SK-N-DZ (cell line): ENCODE data around the gene SHISA8.

ENCODE experiments used
- DNase-seq: peaks from one replicate; pipeline ENCODE4 v3.0.0-alpha.2; 2015; ENCODE audit warnings: low spot score

Gene SHISA8

DNA sequence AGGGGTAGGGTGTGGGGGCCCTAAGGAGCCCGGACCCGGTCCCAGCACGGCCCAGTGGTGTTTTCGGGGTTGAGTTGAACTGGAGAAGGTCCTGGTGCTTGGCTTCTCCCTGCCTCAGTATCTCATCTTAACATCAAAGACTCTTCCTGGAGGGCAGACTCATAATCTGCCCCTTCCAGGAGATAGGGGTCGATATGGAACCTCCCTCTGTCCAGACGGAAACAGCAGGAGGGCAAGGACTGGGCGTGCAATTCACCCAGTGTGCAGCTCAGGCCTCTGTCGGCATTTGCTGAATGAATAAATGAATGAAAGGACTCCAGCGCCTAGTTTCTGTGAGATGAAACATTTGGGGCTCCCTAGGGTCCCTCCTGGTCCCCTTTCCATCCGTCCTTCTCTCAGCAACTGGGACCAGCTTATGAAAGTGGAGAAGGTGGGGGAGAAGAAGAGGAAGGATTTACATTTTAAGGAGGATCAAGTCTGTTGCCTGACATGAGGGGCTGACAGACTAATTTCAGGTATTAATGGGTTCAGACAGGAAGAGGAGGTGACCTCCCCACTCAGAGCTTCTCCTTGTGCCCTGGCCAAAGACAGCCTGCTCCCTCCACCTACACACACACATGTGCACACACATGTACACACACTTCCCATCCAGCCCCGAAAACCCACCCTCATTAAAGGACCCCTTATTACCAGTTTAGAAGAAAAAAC lies 1.1 kb upstream of the SHISA8 start:
- DNase-seq: no peak

DNA sequence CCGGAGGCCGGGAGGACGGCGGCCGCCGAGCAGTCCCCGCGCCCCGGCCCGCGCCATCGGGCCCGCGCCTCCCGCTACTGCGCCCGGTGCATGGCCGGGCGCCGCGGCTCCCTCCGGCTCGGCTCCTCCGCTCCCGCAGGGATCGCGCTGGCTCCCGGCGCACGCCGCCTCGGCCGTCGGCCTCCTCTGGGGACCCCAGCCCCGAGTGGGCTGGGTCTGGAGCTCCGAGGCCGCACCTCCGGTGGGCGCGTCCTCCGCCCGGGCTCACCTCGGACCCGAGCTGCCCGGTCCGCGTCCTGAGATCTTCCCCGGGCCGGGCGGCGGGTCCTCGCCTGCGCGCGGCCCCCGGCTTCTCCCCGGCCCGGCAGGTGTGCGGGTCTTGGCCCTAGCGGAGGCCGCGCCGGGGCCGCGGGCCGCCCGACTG lies 251 bp downstream of the SHISA8 start:
- DNase-seq: no peak

DNA sequence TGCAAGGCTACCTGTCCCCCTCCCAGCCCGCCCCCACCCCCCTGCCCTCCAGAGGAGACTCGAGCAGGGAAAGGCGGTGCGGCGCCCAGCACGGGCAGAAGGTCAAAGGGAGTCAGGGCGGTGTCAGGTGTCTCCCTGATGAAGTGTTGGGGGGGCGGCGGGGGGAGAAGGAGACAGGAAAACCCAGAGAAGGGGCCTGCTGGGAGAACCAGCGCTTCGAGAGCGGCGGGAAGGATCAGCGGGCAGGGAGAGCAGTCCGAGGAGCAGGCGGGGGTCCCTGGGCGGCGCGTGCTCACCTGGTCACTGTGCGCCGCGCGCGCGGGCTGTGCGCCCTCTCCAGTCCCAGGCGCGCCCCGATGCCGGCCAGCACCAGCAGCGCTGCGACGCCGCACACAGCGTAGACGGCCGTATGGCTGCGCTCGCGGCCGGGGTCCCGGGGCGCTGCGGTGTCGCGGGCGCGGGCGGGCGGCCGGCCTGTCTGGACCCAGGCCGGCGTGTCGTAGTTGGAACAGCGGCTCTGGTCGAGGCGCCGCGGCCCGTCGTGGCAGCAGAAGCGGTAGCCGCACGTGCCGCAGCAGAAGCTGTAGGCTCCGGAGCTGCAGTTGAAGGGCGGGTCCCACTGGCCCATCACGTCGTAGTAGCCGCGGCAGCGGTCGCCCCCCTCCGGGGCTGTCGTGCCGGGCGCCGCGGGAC lies 886 bp downstream of the SHISA8 start:
- DNase-seq: no peak

DNA sequence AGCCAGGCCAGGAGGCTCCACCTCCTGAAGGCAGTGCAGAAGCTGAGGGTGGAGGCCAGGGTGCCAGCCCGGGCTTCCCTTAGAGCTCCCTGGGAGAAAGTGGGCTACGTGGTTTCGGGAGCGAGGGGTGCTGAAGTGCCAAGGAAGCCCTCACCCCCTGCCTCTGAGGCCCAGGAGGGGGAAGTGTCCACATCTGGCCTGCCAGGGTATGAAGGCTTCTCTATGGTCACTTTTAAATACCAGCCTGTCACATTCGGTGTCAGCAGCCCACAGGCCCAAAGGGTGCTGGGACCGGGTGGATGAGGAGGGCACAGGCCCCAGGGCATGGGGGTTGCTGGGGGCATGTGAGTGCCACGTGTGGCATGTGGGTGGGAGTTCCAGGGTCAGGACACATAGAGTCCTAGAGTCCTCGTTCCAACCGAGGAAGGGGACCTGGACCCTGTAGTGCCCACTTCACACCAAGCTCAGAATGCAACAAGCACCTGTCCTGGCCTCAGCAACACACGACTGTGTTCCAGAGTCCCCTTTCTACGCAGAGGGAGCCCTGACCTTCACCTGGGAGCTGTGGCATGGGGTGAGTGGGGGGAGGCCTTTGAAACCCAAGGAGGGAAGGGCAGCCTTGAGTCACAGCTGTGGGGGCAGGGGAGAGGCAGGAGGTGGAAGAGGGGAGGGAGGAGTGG lies 1.7 kb downstream of the SHISA8 start:
- DNase-seq: no peak

DNA sequence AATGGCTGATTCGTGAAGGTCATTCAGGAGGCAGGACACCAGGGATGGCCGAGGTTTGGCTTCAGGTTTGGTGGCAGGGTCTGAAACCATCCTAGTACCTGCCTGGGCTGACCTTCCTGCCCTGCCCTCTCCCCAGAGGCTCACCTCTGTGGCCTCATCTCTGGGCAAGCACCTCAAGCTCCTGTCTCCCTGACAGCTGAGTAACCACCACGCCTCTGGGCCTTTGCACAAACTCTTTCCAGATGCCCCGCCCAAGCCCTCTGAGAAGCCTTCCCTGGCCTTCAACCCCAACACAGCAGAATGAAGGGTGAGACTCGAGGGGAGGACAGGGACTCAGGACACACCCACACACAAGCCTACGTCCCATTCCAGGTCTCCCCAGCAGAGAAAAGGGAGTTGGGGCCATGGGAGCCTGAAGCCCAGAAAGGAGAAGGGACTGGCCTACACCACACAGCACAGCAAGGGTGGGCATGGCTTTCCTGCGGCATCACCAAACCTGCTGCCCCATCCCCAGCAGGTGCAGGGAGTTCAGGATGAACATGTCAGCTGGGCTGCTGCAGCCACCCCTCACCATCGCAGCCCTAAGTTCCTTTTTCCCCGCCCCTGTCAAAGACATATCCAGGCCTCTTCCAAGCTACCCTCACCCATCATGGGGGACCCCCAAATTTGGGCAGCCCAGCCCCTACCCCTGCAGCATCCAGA lies 2.4 kb downstream of the SHISA8 start:
- DNase-seq: no peak

DNA sequence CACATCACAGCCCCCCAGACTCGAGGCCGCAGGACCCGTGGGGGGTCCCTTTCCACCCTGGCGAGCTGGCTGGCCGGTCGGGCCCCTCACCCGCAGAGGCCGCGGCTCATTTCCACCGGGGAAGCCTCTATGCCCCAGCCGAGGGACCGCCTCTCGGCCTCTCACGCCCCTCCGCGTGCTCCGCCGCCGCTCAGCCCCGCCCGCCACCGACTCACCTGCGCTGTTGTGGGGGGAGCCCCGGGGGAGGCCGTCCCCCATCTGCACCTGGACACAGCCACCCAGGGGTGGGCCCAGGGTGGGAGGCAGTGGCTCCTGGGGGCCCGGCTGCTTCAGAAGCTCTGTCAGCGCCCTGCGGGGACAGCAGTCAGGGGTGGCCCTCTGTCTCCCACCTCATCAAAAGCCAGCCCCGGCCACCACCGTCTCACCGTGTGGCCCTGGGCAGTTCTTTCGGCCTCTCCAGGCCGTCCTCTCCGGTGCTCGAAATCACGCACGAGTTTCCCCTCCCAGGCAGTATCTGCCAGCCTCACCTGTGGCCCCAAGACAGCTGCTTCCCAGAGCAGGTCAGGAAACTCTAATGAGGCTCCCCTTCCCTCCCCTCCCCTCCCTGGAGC lies 3.8 kb downstream of the SHISA8 start:
- DNase-seq: no peak

DNA sequence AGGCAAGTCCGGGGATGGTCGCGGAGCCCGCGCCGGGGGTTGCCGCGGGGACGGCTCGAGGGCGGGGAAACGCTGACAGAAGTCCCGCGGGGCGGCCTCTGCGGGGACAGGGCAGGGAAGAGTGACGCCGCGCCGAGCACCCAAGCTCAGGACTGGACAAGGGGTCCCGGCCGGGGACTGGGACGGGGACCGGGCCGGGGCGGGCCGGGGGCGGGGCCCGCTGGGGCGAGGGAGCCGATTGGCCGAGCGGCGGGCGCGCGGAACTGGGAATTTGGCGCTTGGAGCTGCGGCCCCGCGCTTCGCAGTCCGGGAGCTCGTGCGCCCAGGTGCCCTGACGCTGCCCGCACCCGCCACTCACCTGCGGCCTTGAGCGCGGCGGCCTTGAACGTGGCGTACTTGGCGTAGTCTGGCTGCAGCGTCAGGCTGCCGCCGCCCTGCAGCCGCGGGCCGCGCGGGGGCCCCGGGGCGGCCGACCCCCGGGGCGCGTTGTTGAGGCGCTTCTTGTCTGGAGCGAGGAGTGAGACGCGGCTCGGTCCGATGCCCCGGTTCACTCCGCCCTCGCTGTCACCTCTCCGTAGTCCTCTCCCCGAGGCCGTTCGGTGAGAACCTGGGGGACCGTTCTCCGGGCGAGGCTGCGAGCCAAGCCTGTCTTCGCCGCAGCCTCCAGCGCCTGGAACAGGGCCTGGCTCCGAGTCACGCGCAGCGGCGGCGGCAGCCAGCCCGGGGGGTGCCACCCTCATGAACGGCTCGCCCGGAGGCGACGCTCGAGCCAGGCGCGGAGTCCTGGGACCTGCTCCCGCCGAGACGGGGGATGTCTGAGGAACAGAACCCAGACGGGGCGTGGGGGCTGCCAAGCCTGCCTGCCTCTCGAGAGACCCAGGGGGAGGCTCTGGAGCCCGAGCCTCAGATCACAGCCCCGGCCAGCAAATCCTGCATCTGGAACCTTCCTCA lies 4.5 kb downstream of the SHISA8 start:
- no peak for DNase-seq

DNA sequence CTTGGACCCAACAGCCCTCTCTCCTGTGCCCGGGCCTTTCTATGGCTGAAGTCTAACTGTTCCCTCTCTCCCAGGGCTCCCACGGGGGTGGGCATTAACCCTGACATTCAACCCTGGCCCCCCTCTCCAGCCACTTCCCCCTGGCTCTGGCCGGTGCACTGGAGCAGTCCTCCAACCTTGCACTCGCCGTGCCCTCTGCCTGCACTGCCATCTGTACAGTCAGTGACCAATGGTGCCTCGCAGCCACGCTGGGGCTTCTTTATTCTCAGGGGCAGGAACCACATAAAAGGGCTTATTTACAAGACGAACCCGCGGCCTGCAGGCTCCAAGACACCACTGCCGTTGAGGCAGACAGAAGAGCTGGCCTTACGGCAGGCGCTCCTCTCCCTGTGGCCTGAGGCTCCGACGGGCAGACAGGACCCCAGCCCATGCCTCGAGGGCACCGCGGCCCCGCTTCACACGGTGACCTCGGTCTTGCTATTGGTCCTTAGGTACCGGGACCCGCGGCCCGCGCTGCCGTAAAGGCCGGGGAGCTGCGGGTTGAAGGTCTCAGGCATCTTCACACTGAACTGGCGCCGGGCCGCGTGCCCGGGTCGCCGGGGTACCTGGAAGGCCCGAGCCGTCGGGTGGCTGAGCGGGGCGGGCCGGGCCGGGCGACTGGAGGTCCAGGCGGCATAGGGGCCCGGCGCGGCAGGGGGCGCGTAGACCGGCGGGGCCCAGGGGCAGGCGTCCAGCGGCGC lies 5.4 kb downstream of the SHISA8 start:
- DNase-seq: no peak

DNA sequence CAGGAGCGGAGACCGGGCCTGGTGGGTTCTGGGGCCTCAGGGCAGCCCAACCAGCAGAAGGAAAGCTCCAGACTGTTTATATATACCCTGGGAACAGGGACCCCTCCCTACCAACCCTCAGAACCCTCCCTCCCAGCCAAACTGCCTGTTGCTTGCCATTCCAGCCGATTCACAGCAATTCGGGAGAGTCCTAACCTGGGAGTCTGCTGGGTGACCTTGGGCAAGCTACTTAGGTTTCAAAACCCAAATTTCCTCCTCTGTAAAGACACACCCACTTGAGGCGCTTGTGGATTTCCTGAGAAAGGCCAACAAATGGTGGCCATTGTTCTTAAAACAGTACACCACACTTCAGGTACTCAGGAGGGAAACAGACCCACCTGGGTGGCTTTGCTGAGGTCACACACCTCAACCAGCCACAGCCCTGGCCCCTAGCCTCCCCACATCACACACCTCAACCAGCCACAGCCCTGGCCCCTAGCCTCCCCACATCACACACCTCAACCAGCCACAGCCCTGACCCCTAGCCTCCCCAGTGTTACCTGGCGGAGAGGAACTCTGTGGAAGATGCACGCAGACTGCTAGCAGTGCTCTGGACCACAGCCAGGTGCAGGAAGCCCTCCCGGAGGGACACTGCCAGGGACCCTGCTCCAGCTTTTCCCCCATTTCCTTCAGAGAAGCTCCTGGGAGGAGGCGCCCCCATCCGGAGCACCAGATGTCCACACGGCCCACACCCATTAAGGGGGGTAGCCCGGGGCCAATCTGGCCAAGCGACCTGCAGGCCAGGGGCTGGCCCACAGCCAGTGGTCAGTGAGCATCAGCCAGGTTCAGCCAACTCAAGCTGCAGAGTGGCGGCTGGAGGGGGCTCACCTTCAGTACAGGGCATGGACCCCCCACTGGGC lies 6.2 kb downstream of the SHISA8 start:
- DNase-seq: no peak

DNA sequence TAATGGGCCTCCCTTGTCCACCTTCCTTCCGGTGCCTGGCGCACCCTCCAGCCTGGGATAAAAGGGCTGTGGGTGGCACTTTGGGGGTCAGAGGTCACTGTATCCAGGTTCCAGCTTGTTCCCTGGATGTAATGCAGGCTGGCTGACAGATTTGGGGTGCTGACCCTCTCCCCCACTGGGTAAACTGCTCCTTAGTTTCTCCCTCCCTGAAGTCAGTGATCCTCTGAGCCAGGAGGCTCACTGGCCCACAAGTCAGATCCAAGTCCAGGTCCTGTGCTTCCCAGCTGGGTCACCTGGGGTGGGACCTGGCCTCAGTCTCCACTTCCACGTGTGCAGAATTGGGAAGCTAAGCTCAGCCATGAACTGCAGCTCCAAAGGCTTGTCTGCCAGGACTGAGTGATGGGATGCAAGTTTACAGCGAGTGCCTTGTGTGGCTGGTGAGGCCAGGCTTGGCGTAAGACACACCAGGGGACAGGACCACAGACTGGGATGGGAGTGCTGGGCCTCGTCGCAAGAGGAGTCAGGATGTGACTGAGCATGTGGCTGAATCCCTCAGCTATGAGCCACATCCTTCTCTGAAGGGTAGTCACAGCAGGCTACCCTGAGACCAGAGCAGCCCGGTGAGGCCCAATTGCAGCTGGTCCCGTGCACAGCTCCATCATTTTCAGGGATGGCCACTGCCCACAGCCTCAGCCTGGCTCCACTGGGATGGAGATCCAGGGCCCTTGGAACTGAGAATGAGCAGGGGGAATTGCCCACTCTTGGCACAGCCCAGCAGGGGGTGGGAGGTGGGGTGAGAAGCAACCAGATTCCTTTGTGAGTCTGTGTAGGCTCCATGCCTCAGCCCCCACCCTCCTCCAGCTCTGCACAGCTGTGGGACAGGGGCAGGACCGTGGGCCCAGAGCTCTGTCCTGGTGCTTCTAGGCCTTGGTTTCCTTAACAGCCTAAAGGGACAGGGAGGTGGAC lies 7.2 kb downstream of the SHISA8 start:
- DNase-seq: no peak

DNA sequence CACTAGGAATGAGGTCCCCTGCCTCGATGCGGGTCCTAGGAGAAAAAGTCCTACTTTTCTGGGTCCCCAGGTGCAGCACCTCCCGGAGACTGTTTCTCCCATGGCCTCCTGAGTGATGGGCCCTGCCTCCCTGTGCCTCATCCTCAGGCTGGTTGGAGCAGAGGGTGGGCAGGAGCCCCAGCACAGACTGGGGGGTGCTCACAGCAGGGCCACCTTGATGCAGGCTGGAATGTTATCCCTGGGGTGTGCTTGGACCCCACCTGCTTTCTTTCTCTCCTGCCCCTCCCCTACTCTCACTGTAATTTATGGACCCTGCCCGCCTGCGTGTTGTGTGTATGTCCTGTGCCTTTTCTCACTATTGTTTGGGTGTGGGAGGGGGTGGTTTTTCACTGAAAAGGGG lies 8.1 kb downstream of the SHISA8 start:
- DNase-seq: no peak

DNA sequence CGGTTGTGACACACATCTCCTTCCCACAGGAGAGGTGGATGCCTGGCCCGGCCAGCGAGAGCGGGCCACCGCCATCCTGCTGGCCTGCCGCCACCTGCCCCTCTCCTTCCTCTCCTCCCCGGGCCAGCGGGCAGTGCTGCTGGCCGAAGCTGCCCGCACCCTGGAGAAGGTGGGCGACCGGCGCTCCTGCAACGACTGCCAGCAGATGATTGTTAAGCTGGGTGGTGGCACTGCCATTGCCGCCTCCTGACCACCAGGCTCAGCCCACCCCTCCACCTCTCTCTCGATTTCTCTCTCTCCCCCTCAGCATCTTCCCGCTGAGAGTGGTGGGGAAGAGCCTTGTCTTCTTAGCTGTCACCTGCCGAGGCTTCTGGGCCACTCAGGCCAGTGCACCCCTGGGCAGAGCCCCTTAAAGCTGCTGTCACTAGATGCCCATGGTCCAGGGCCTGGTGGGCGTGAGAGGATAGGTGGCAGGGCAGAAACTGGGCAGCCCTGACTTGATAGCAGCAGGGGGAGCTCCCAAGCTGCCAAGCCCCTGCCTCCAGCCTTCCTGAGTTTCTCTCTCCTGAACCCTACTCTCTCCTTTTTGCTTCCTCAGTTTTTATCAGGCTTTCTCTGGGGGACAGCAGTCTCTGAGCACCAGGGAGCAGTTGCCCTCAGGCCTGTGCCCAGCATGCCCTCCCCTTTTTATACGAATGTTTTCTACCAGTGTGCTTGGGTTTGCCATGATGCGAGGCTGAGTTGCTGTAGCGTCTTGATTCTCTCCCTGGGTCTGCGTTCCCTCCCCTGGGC lies 9.3 kb downstream of the SHISA8 start:
- no peak for DNase-seq

DNA sequence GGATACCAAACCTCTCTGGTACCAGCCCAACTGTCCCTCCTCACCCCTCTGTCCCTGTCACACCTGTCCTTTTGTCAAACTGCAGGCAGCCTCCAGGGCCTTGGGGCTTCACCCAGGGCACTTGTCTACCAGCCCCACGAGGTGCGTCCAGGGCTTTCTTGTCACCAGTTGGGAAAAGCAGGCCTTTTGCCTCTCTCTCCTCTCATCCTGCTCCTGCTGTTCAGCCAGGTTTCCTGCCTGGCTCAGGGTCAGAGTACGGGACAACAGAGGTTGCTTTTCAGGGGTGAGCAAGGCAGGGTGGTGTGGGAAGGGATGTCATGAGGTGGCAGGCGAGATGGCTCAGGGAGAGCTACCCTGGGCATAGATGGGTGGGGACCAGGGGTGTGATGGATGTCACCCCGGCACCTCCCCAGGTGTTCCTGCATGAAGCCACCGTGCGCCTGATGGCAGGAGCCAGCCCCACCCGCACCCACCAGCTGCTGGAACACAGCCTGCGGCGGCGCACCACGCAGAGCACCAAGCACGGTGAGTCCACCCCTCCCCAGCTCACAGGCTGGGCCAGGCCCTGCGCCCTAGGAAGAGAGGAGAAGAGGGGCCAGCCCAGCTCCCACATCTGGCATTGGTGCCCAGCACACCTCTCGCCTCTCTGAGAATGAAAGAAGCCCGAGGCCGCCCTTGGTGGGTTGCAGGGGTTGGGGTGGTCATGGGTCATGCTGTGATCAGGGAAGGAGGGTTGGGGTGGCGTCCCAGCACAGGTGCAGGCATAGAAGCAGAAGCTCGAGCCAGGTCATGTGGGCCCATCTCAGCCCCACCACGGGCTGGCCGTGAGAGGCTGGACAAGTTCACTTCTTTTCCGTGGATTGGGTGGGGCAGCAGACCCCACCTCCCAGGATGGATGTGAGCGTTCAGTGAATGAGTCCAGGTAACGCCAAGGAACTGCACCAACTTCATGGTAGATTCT lies 10.1 kb downstream of the SHISA8 start:
- no peak for DNase-seq

DNA sequence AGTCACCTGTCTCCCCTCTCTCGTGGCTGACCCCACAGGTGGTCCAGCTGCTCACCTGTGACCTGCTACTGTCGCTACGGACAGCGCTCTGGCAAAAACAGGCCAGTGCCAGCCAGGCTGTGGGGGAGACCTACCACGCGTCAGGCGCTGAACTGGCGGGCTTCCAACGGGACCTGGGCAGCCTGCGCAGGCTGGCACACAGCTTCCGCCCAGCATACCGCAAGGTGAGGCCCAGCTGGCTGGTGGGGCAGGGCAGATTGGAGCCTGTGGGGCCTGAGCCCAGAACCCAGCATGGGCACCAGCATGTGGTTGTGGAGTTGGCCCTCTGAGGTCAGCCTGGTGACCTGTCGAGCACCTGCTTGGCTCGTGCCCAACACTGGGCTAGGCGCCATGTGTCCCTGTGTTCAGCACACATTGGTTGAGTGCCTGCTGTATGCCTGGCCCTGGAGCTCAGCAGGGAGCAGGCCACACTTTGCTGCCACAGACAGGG lies 11.9 kb downstream of the SHISA8 start:
- no peak for DNase-seq

DNA sequence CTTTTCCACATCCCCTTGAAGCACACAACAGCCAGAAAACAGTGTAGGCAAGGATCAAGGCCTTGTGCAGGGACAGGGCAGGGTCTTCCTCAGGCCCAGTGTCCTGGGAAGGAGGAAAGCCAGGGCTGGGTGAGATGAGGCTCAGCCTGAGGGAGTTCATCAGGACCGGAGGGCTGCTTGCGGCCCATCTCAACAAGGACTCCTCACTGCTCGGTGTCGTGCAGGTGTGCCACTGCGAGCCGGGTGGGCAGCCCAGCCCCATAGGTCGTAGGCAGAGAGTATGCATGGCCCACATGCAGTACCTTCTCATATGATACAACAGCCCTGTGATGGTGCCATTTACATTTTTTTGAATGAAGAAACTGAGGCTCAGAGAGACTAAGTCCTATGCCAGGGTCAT lies 12.9 kb downstream of the SHISA8 start:
- DNase-seq: no peak
